Stimulated activated CD4-positive, alpha-beta T cell treated with anti-CD3 and anti-CD28 coated beads, Interleukin-15, amount 100 ng/mL, for 48 hours (primary cell): ENCODE measurements around the gene PDLIM5.
A peak's percentile ranks its signal among the peaks of the same experiment; 100 is the strongest.
"Not testable (repeated sequence)": the region's sequence is repeated elsewhere in the genome, so short reads cannot be mapped to it uniquely, and the experiment has no call there.

ENCODE experiments used
- DNase-seq, 2 donors: peaks; one replicate each; pipeline ENCODE4 v3.0.0-alpha.2; 2020; ENCODE audit warnings: low read depth in 2 of 2

Gene PDLIM5

DNA sequence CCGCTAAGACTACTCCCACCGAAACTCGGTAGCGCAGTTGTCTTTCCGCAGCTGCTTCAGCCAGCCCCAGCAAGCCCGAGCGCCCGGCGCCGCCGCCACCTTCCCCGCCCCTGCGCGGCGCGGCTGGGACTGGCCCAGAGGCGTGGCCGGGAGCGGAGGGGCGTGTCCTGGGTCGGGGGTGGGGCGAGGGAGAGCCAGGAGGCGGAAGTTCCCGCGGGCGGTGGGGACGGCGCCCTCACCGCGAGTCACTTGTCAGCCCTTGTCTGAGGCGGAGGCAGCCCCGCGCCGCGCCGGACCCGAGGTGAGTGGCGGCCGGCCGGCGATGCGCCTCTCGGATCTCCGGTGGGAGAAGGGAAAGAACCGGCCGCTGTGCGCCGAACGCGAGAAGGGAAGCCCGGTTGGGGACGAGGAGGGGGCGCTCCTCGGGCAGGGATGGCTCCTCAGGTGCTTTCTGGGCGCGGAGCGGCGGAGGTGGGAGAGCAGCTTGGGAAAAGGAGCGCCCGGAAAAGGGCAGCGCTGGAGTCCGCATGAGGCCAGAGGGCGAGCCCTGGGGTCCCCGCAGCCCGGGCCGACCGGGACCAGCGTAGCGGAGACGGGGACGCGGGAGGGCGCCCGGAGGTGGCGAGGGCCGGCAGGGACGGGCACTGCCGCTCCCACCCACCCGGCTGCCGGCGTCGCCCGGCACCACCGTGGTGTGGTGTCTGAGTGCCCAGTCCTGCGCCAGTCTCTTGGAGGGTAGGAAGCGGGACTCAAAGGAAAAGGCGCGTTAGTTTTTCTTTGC, at the start of gene PDLIM5:
Gene PDLIM5, plus strand, starts transcription at position 248 of the 781 bp plus-strand sequence. CDS start 3,347 bp downstream, outside the sequence.
- peak; percentile 77 to 81 for DNase-seq

DNA sequence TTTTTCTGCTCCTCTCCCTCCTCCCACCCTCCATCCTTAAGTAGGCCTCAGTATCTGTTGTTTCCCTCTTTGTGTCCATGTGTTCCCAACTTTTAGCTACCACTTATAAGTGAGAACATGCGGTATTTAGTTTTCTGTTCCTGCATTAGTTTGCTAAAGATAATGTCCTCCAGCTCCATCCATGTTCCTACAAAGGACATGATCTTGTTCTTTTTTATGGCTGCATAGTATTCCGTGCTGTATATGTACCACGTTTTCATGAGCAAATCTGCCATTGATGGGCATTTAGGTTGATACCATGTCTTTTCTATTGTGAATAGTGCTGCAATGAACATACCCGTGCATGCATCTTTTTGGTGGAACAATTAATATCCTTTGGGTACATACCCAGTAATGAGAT, 49.3 kb upstream of the PDLIM5 start:
- DNase-seq: not testable (repeated sequence)

DNA sequence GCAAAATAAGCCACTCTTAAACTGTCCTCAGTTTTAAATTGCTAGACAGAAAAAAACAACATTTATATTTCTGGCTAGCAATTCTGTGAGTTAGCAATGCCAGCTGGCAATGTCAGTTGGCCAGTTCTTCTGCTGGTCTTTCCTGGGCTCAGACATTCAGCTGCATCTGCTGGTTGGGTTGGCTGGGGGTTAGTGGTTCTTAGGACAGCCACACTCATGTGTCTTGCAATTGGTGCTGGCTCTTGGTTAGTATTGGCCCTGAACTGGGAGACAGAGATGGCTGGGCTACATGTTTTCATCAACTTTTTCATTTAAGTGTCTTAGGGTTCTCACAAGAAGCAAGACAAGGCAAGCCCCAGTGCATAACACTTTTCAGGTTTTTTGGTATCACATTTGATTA, 48.0 kb upstream of the PDLIM5 start:
- no peak for DNase-seq

DNA sequence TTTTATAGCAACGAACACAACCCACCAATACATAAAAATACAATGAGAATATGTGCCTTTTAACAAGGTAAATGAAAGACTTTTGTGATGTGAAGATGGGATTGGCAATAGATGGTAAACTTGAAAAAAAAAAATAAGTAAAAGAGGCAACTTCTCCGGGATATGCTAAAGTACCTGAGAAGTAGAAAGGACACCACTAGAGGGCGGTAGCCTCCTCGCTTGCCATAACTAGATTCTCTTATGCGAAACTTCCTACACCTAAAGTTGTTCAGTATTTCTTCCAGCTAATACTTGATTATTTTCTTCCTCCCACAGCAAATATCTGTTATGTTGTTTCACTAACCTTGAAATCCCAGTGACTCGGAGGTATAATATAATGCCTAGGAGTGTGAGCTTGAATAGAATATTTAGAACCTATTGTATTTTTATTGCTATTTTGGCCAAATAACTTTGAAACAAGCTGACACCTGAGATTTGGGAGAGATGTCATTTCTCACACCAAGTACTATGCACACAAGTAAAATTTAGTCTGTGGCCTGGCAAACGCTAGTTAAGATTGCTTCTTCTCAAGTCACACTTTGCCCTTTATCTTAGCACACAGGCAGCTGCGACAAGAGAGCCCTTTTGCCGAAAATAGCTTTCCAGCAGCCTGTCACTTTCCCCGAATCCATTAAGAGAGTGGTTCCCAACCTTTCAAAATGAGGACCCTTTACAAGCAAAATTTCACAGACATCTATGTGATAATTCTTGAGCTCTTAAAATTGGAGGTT, 44.9 kb upstream of the PDLIM5 start:
- peak; percentile 10 to 48 for DNase-seq

- no peak for DNase-seq
Observed at GRCh38 chr4:94407846-94408245, 43.9 kb upstream of the PDLIM5 start.

GRCh38 chr4:94408549-94409374, 43.0 kb upstream of the PDLIM5 start:
- no peak for DNase-seq

- DNase-seq: no peak
Observed at GRCh38 chr4:94409375-94409679, 42.4 kb upstream of the PDLIM5 start.

DNA sequence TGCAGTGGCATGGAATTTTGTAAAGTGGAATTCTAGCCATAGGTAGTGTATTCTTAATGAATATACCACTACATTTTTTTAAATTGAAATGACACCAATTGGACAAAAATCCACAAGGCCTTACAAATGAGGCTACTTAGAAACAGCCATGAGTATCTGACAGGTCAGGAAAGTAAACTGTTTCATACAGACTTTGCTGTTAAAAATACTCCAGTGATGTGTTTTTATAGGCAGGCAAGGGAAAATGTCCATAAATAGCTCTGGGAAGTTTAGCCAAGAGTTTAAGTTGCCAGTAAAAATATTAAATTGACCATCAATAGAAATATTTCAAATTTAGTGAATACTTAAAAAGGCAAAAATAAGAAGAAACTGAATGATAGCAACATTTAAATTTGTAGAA, 41.8 kb upstream of the PDLIM5 start:
- no peak for DNase-seq

DNA sequence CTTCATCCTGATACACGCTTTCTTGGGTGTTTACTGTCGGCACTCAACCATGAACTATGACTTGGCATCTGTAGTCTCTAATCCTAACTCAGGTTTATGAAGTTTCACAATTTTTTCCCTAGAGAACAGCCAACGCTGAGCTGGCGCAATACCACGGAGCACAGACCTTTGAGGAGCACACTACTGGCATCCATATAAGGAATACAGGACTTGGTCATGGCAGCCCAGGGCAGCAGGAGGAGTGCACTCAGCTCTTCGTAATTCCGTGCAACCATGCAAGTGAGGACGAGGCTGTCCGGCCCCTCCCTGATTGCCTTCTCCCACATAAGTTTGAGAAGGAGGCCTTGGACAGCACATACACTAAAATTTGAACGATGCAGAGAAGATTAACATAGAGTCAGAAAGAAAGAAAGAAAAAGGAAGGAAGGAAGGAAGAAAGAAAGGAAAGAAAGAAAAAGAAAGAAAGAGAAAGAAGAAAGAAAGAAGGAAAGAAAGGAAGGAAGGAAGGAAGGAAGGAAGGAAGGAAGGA, 41.0 kb upstream of the PDLIM5 start:
- DNase-seq: no peak

DNA sequence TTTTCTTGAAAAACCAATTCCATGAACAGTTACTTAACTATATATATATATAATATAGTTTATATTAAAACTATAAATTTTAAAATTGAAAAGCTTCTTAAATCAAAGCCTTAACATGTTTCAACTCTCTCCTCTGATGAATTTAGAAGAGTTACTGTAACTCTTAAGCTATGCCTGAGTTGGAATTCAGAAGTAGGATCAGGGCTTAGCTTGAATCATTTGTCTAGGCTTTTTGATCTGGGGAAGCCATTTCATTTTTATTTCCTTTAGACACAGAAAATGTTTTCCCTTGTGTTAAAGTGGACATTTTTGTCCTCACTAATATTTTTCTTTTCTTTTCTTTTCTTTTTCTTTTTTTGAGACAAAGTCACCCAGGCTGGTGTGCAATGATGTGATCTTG, 40.4 kb upstream of the PDLIM5 start:
- no peak for DNase-seq

GRCh38 chr4:94412019-94412657, 39.6 kb upstream of the PDLIM5 start:
- no peak for DNase-seq

DNA sequence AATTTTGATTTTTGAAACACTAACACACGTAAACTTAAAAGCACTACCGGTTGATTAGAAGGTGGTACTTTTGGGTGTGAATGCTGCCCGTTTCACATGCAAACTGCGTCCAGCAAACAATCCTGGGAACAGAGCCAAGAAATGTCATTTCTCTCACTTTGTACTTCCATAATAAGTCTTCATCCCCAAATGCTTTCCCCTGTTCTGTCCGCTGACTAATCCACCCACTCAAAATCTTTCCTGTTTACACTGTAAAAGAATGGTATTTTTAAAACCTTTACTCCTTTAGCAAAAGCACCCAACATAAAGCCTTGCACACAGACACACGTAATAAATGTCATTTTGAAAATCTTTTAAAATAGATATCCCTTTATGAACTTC, 39.1 kb upstream of the PDLIM5 start:
- no peak for DNase-seq

GRCh38 chr4:94413085-94413840, 38.5 kb upstream of the PDLIM5 start:
- DNase-seq: no peak

DNA sequence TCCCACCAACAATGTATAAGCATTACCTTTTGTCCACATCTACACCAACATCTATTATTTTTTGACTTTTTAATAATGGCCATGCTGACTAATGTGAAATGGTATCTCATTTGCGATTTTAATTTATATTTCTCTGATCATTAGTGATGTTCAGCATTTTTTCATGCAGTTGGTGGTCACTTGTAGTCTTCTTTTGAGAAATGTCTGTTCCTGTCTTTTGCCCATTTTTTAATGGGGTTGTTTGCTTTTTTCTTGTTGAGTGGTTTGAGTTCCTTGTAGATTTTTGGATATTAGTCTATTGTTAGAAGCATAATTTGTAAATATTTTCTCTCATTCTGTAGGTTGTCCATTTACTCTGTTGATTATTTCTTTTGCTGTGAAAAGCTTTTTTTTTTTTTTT, 36.8 kb upstream of the PDLIM5 start:
- no peak for DNase-seq

GRCh38 chr4:94415448-94415847, 36.3 kb upstream of the PDLIM5 start:
- DNase-seq: no peak

DNA sequence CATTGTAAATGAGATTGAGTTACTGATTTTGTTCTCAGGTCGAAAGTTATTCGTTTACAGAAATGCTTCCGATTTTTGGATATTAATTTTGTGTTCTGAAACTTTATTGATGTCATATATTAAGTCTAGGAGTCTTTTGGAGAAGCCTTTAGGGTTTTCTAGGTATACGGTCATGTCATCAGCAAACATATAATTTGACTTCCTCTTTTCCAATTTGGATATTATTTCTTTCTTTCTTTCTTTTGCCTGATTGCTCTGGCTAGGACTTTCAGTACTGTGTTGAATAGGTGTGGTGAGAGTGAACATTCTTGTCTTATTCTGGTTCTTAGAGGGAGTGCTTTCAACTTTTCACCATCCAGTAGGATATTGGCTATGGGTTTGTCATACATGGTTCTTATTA, 35.4 kb upstream of the PDLIM5 start:
- no peak for DNase-seq

DNA sequence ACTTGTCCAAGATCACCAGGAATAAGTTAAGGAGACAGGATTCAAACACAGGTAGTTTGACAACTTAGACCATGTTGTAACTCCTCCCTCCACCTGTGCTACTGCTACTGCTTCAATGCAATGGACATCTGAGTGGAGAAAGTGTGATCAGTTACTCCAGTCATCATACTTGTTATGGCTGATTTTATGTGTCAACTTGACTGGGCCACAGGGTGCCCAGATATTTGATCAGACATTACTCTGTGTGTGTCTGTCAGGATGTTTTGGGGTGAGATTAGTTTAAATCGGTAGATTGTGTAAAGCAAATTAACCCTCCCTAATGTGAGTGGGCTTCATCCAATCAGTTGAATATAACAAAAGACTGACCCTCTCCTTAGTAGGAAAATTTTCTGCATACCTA, 34.8 kb upstream of the PDLIM5 start:
- no peak for DNase-seq

DNA sequence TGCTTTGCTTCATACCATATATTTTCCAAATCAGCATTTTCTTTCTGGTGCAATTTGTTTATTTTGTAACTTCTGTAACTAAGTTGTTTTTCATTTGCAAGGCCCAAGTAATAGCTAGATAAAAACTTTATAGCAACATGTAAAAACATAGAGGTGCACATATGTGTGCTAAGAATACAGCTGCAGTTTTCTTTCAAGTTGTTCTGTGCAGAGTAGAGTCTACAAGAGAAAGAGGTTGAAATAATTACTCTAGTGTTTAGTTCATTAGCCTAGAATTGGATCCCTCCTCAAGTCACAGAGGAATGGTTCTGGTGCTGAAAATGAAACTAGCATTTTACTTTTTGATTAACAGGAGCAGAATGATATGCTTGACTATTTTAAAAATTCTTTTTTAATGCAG, 32.2 kb upstream of the PDLIM5 start:
- DNase-seq: no peak

DNA sequence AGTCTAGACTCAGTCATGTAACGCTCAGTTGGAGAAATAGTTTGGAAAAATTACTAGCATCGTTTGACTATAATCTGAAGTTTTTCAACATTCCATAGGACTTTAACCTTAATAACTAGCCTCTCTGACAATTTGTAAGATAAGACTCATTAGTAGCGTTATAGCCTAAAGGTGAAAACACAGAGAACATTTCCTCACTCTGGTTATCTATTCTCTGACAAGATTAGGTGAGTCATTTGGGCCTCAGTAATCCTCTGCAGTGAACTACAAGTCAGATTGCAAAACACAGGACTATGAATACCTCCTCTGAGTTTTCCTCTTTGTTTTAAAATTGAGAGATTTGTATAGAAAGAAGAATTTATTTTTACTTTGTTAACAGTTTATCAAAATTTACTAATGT, 31.8 kb upstream of the PDLIM5 start:
- no peak for DNase-seq

DNA sequence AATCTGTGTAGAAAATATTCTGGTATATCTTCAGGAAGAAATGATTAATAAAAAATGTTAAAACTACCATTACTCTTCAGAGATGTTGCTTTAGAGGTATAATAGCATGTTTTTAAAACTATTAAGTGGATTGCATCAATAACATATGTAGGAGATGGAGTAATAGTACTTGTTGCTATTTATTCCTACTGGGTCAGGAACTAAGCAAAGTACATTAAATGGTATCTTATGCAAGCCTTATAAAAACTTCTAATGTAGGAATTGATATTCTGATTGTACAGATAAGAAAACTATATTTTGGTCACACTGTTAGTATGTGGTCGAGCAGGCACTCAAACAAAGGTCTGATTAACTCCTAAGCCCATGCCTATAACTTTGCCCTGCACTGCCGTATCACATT, 31.4 kb upstream of the PDLIM5 start:
- DNase-seq: no peak

DNA sequence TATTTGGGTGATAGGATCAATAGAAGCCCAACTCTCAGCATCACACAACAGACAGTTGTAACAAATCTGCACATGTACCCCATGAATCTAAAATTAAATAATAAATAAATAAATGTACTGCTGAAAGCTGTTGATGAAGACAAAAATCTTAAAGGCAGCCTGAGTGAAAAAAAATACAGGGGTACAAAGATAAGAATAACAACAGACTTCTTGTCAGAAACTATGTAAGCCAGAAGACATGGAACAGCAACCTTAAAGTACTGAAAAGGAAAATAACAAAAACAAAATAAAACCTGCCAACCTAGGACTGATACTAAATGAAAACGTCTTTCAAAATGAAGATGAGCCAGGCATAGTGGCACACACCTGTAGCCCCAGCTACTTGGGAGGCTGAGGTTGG, 25.0 kb upstream of the PDLIM5 start:
- no peak for DNase-seq
